ENCODE results near the gene HIPK4. TPM values are rescaled to one million over a fixed set of nuclear protein-coding genes. Genes with fewer than 3 reads are reported as not detected.
"Not testable (repeated sequence)": the region's sequence is repeated elsewhere in the genome, so short reads cannot be mapped to it uniquely, and the experiment has no call there.

HIPK4 gene
- total and polyA plus RNA-seq, 4 donors = 0.02 to 0.17 TPM; not detected in 2

GRCh38 chr19:40411125-40411842, 21.3 kb upstream of the HIPK4 start:
- Histone ChIP-seq H3K4me1 (ENCODE audit: control insufficient read depth in 4 of 4, insufficient read depth in 4 of 4, low read length in 3 of 4) (peaks cover 0 to 6% (median 0%) of the 10 kb centered on the region in 4 donors), H3K27ac (ENCODE audit: low read depth in 1 of 2, low read length in 2 of 2) (no peak overlapping the region), H3K27me3 (ENCODE audit: control insufficient read depth in 4 of 4, insufficient read depth in 4 of 4, low read length in 3 of 4) (no peaks in the 10 kb centered on the region), H3K36me3 (ENCODE audit: control insufficient read depth in 4 of 4, insufficient read depth in 3 of 4, low read depth in 1 of 4, low read length in 3 of 4) (no peaks in the 10 kb centered on the region), H3K9ac (ENCODE audit: low read depth in 1 of 2, low read length in 2 of 2) (no peak overlapping the region), H3K4me3 (ENCODE audit: low read depth in 1 of 3, low read length in 3 of 3) (no peak overlapping the region), H3K9me3 (ENCODE audit: control insufficient read depth in 4 of 4, low read length in 3 of 4) (no peaks in the 10 kb centered on the region)
- no peak for DNase-seq (ENCODE audit: low spot score)
- WGBS = 68% methylated on average over 16 of the region's 16 CpGs
- TF ChIP-seq MAX (IDR thresholded peaks at IDR 0.05) (no peak), YY1 (IDR thresholded peaks at IDR 0.05) (no peak), CTCF (IDR thresholded peaks at IDR 0.05; ENCODE audit: low read depth, low read length, missing input control) (no peak), RAD21 (IDR thresholded peaks at IDR 0.05) (no peak), HNF4A (conservative IDR thresholded peaks at IDR 0.05) (no peak), NR2F2 (IDR thresholded peaks at IDR 0.05) (no peak), SP1 (IDR thresholded peaks at IDR 0.05) (no peak), JUND (IDR thresholded peaks at IDR 0.05) (no peak), TAF1 (conservative IDR thresholded peaks at IDR 0.05) (no peak), FOXA2 (IDR thresholded peaks at IDR 0.05) (no peak), GABPA (IDR thresholded peaks at IDR 0.05 in 1 of 2, conservative IDR thresholded peaks at IDR 0.05 in 1 of 2) (no peak), RXRA (IDR thresholded peaks at IDR 0.05) (no peak)
- TF ChIP-seq, protein P1, sequence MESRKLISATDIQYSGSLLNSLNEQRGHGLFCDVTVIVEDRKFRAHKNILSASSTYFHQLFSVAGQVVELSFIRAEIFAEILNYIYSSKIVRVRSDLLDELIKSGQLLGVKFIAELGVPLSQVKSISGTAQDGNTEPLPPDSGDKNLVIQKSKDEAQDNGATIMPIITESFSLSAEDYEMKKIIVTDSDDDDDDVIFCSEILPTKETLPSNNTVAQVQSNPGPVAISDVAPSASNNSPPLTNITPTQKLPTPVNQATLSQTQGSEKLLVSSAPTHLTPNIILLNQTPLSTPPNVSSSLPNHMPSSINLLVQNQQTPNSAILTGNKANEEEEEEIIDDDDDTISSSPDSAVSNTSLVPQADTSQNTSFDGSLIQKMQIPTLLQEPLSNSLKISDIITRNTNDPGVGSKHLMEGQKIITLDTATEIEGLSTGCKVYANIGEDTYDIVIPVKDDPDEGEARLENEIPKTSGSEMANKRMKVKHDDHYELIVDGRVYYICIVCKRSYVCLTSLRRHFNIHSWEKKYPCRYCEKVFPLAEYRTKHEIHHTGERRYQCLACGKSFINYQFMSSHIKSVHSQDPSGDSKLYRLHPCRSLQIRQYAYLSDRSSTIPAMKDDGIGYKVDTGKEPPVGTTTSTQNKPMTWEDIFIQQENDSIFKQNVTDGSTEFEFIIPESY (IDR thresholded peaks at IDR 0.05) = no peak
- TF ChIP-seq, protein P2, sequence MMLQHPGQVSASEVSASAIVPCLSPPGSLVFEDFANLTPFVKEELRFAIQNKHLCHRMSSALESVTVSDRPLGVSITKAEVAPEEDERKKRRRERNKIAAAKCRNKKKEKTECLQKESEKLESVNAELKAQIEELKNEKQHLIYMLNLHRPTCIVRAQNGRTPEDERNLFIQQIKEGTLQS (IDR thresholded peaks at IDR 0.05) = no peak

DNA sequence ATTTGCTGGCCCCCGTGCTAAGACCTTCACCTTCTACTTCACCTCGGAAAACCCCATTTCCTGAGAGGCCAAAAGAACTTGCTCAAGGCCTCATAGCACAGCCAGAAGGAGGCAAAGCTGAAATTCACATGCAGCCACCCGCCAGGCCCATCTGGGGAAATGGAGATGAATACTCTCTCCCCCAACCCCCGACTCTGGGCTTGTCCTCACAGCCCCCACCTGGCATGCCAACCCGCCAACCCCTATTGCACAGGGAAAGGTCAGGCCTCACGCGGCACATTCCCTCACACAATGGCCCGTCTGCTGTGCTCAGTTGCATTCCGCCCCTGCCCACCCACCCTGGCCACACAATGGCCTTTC, 20.0 kb upstream of the HIPK4 start:
- no peak for DNase-seq (ENCODE audit: low spot score)
- H3K4me3 ChIP-seq (ENCODE audit: low read depth in 1 of 3, low read length in 3 of 3) = no peak overlapping the region
- TF ChIP-seq FOXA2 (IDR thresholded peaks at IDR 0.05) (no peak), HNF4G (IDR thresholded peaks at IDR 0.05) (no peak), YY1 (IDR thresholded peaks at IDR 0.05) (no peak), HNF4A (conservative IDR thresholded peaks at IDR 0.05) (no peak), FOXA1 (IDR thresholded peaks at IDR 0.05) (no peak)
- WGBS = 83% methylated on average over 9 of the region's 9 CpGs
- no peaks in the 10 kb centered on the region for H3K9me3 ChIP-seq (ENCODE audit: control insufficient read depth in 4 of 4, low read length in 3 of 4)
- H3K4me1 ChIP-seq (ENCODE audit: control insufficient read depth in 4 of 4, insufficient read depth in 4 of 4, low read length in 3 of 4) = peaks cover 0 to 6% (median 0%) of the 10 kb centered on the region in 4 donors
- no peaks in the 10 kb centered on the region for H3K27me3 ChIP-seq (ENCODE audit: control insufficient read depth in 4 of 4, insufficient read depth in 4 of 4, low read length in 3 of 4)
- H3K27ac ChIP-seq (ENCODE audit: low read depth in 1 of 2, low read length in 2 of 2) = no peak overlapping the region
- H3K36me3 ChIP-seq (ENCODE audit: control insufficient read depth in 4 of 4, insufficient read depth in 3 of 4, low read depth in 1 of 4, low read length in 3 of 4) = no peaks in the 10 kb centered on the region
- H3K9ac ChIP-seq (ENCODE audit: low read depth in 1 of 2, low read length in 2 of 2) = no peak overlapping the region

- H3K27me3 ChIP-seq (ENCODE audit: control insufficient read depth in 4 of 4, insufficient read depth in 4 of 4, low read length in 3 of 4); H3K9me3 ChIP-seq (ENCODE audit: control insufficient read depth in 4 of 4, low read length in 3 of 4); H3K27ac ChIP-seq (ENCODE audit: low read depth in 1 of 2, low read length in 2 of 2); H3K36me3 ChIP-seq (ENCODE audit: control insufficient read depth in 4 of 4, insufficient read depth in 3 of 4, low read depth in 1 of 4, low read length in 3 of 4); H3K9ac ChIP-seq (ENCODE audit: low read depth in 1 of 2, low read length in 2 of 2); DNase-seq (ENCODE audit: low spot score); H3K4me3 ChIP-seq (ENCODE audit: low read depth in 1 of 3, low read length in 3 of 3); H3K4me1 ChIP-seq (ENCODE audit: control insufficient read depth in 4 of 4, insufficient read depth in 4 of 4, low read length in 3 of 4): not testable (repeated sequence)
- WGBS = 92% methylated on average over 8 of the region's 8 CpGs
Observed at GRCh38 chr19:40408598-40408925, 18.6 kb upstream of the HIPK4 start.

Data from liver (tissue), 9 donors.